NT2/D1 (cell line): ENCODE data around the gene SLC30A7.

ENCODE experiments used
- DNase-seq: peaks from one replicate; pipeline ENCODE4 v3.0.0-alpha.2; 2011; ENCODE audit warnings: low read depth, low spot score
- H3K27me3 ChIP-seq: 2 replicates; pipeline ENCODE4 v1.6.0; 2011; ENCODE audit warnings: mild to moderate bottlenecking; ENCODE audit not compliant: insufficient read length, insufficient read depth
- H3K36me3 ChIP-seq: 2 replicates; pipeline ENCODE4 v1.6.1; 2011; ENCODE audit warnings: mild to moderate bottlenecking, low read length, mixed read lengths; ENCODE audit not compliant: insufficient read depth, insufficient read length
- H3K4me1 ChIP-seq: 2 replicates; pipeline ENCODE4 v1.5.1; 2011; ENCODE audit not compliant: insufficient read depth, insufficient read length
- H3K4me3 ChIP-seq: 2 replicates; pipeline ENCODE4 v1.5.1; 2011; ENCODE audit warnings: low read depth; ENCODE audit not compliant: insufficient read length
- H3K9ac ChIP-seq: 2 replicates; pipeline ENCODE4 v1.6.0; 2011; ENCODE audit warnings: low read depth; ENCODE audit not compliant: insufficient read length
- H3K9me3 ChIP-seq: 2 replicates; pipeline ENCODE4 v1.5.1; 2011; ENCODE audit warnings: mild to moderate bottlenecking, low read length; ENCODE audit not compliant: insufficient read depth
- SUZ12 ChIP-seq: IDR thresholded peaks from 2 replicates; pipeline ENCODE4 v1.6.1; 2011; ENCODE audit not compliant: insufficient read length, insufficient read depth; ENCODE audit errors: extremely low read depth
- YY1 ChIP-seq: IDR thresholded peaks from 2 replicates; pipeline ENCODE4 v1.6.1; 2011; ENCODE audit not compliant: insufficient read length, insufficient read depth
- ZNF274 ChIP-seq: IDR thresholded peaks from 2 replicates; pipeline ENCODE4 v1.6.1; 2011; ENCODE audit warnings: mild to moderate bottlenecking, low read depth, low read length

Gene SLC30A7

GRCh38 chr1:101003012-101003650 lies 107.2 kb downstream of the SLC30A7 start:
- no peak overlapping the region for H3K4me3 ChIP-seq
- peaks cover 38% of the 10 kb centered on the region for H3K36me3 ChIP-seq
- no peaks in the 10 kb centered on the region for H3K9me3 ChIP-seq
- H3K9ac ChIP-seq, result no peak overlapping the region
- no peak for DNase-seq
- H3K4me1 ChIP-seq, result no peaks in the 10 kb centered on the region
- no peaks in the 10 kb centered on the region for H3K27me3 ChIP-seq
- TF ChIP-seq SUZ12 (no peak), ZNF274 (no peak), YY1 (no peak)

GRCh38 chr1:101004061-101004460 lies 108.2 kb downstream of the SLC30A7 start:
- DNase-seq, result no peak
- H3K9me3 ChIP-seq, result no peaks in the 10 kb centered on the region
- H3K4me1 ChIP-seq, result no peaks in the 10 kb centered on the region
- H3K36me3 ChIP-seq, result peaks cover 32% of the 10 kb centered on the region
- H3K27me3 ChIP-seq, result no peaks in the 10 kb centered on the region
- no peak overlapping the region for H3K4me3 ChIP-seq
- H3K9ac ChIP-seq, result no peak overlapping the region
- TF ChIP-seq SUZ12 (no peak), YY1 (no peak), ZNF274 (no peak)

DNA sequence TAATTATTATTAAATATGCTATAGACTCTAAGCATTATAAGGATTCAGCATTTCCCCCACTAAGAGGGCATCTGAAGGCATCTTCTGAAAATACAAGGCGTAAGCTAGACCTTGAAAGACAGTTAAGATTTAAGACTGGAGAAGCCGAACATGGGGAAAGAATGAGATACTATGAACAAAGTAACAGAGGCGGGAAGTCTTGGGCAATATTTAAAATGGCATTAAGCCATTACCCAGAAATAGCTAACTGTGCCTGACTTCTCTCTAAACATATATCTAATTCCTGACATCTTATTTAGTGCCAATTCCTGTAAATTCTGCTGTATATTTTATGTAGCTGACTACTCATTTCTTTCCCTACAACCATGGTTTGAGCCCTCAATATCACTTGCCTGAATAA lies 108.8 kb downstream of the SLC30A7 start:
- TF ChIP-seq ZNF274, result no peak
- TF ChIP-seq YY1, result no peak
- TF ChIP-seq SUZ12, result no peak
- no peaks in the 10 kb centered on the region for H3K9me3 ChIP-seq
- no peak overlapping the region for H3K9ac ChIP-seq
- H3K4me1 ChIP-seq, result no peaks in the 10 kb centered on the region
- peaks cover 32% of the 10 kb centered on the region for H3K36me3 ChIP-seq
- DNase-seq, result no peak
- H3K4me3 ChIP-seq, result no peak overlapping the region
- H3K27me3 ChIP-seq, result no peaks in the 10 kb centered on the region

GRCh38 chr1:101005183-101005582 lies 109.3 kb downstream of the SLC30A7 start:
- DNase-seq, result no peak
- no peaks in the 10 kb centered on the region for H3K9me3 ChIP-seq

DNA sequence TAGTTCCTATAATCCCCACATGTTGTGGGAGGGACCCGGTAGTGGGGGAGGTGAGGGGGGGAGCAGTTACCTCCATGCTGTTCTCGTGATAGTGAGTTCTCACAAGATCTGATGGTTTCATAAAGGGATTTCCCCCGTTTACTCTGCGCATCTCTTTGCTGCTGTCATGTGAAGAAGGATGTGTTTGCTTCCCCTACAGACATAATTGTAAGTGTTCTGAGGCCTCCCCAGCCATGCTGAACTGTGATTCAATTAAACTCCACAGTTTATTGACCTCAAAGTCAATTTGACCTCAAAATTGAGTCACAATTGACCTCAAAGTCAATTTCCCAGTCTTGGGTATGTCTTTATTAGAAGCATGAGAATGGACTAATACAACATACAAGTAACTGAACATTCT lies 110.0 kb downstream of the SLC30A7 start:
- no peak for DNase-seq
- no peak overlapping the region for H3K4me3 ChIP-seq
- H3K9ac ChIP-seq, result no peak overlapping the region
- H3K9me3 ChIP-seq, result no peaks in the 10 kb centered on the region
- peaks cover 28% of the 10 kb centered on the region for H3K36me3 ChIP-seq
- no peaks in the 10 kb centered on the region for H3K27me3 ChIP-seq
- H3K4me1 ChIP-seq, result no peaks in the 10 kb centered on the region
- no peak for TF ChIP-seq ZNF274
- TF ChIP-seq SUZ12, result no peak
- no peak for TF ChIP-seq YY1

More at GRCh38 chr1:101005183-101005582, 109.3 kb downstream of the SLC30A7 start:
- TF ChIP-seq SUZ12 (no peak), YY1 (no peak), ZNF274 (no peak)
- H3K36me3 ChIP-seq, result peaks cover 31% of the 10 kb centered on the region
- no peak overlapping the region for H3K9ac ChIP-seq
- no peaks in the 10 kb centered on the region for H3K27me3 ChIP-seq
- no peak overlapping the region for H3K4me3 ChIP-seq
- no peaks in the 10 kb centered on the region for H3K4me1 ChIP-seq

GRCh38 chr1:101006553-101006952 lies 110.7 kb downstream of the SLC30A7 start:
- DNase-seq, result no peak
- no peaks in the 10 kb centered on the region for H3K27me3 ChIP-seq

DNA sequence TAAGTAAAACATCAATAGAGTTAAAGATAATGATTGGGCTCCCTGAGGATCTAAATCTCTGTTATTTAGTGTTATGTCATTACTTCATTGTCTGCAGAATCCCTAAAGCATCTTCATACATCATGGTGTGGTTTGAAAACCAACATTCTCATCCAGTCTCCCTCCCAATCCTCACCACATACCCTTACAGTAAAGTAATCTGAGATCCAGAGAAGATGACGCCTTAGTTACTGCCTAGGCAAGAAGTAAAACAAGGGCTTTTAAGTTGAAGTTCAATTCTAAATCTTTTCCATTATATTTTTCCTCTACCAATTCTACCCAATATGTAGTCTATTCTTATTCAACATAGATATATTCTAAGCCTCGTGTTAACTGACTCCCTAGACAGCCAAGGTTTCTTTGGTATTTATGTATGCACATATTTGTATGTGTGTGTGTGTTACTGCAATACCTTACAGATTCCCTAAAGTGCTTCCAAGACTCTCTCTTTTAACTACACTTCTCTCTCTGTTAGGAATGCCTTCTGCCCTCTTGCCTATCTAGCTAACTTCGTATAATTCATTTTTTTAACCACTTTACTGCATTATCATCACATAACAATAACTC lies 112.4 kb downstream of the SLC30A7 start:
- no peaks in the 10 kb centered on the region for H3K9me3 ChIP-seq
- DNase-seq, result no peak
- H3K4me3 ChIP-seq, result no peak overlapping the region
- no peak overlapping the region for H3K9ac ChIP-seq
- peaks cover 40% of the 10 kb centered on the region for H3K36me3 ChIP-seq
- TF ChIP-seq SUZ12, result no peak
- no peak for TF ChIP-seq ZNF274
- TF ChIP-seq YY1, result no peak
- no peaks in the 10 kb centered on the region for H3K27me3 ChIP-seq
- H3K4me1 ChIP-seq, result no peaks in the 10 kb centered on the region

More at GRCh38 chr1:101006553-101006952, 110.7 kb downstream of the SLC30A7 start:
- Histone ChIP-seq H3K4me3 (no peak overlapping the region), H3K9ac (no peak overlapping the region), H3K4me1 (no peaks in the 10 kb centered on the region), H3K9me3 (no peaks in the 10 kb centered on the region), H3K36me3 (peaks cover 28% of the 10 kb centered on the region)
- TF ChIP-seq ZNF274 (no peak), YY1 (no peak), SUZ12 (no peak)

GRCh38 chr1:101013776-101014175 lies 117.9 kb downstream of the SLC30A7 start:
- peaks cover 72% of the 10 kb centered on the region for H3K36me3 ChIP-seq

More at GRCh38 chr1:101013776-101014175, 117.9 kb downstream of the SLC30A7 start:
- no peak overlapping the region for H3K4me3 ChIP-seq
- no peak for DNase-seq
- H3K4me1 ChIP-seq, result no peaks in the 10 kb centered on the region
- H3K9ac ChIP-seq, result no peak overlapping the region
- TF ChIP-seq SUZ12 (no peak), YY1 (no peak), ZNF274 (no peak)
- no peaks in the 10 kb centered on the region for H3K27me3 ChIP-seq
- H3K9me3 ChIP-seq, result no peaks in the 10 kb centered on the region
